SK-N-SH treated with all-trans-retinoic acid at 6 μM for 48 hours (cell line): ENCODE results near the gene NAPSA.

Experiments
- ATAC-seq: fragments of 200-7000 bp; cut with Tn5 transposase; 3 replicates; pipeline ENCODE4 v1.9.1; 2020; ENCODE audit warnings: mild to moderate bottlenecking, moderate library complexity
- ARNTL ChIP-seq: fragments of 450-650 bp; formaldehyde crosslinking; IDR thresholded peaks from 2 replicates; pipeline ENCODE4 v1.5.0; 2020; ENCODE audit warnings: low read depth, mild to moderate bottlenecking, moderate library complexity, borderline replicate concordance
- BACH2 ChIP-seq: fragments of 250-450 bp; sonication (Bioruptor Pico); IDR thresholded peaks from 2 replicates; pipeline ENCODE4 v1.9.0; 2021; ENCODE audit warnings: mild to moderate bottlenecking, borderline replicate concordance
- CSDC2 ChIP-seq: fragments of 250-450 bp; sonication (Bioruptor Pico); IDR thresholded peaks from 2 replicates; pipeline ENCODE4 v1.5.0; 2020; ENCODE audit warnings: mild to moderate bottlenecking, moderate library complexity
- ESRRG ChIP-seq: fragments of 250-450 bp; sonication (Bioruptor Pico); IDR thresholded peaks from 2 replicates; pipeline ENCODE4 v1.6.1; 2021; ENCODE audit warnings: mild to moderate bottlenecking
- GLIS3 ChIP-seq: fragments of 250-450 bp; sonication (Bioruptor Pico); IDR thresholded peaks from 2 replicates; pipeline ENCODE4 v1.5.0; 2020; ENCODE audit warnings: mild to moderate bottlenecking, moderate library complexity
- ISL1 ChIP-seq: fragments of 250-450 bp; sonication (Bioruptor Pico); IDR thresholded peaks from 2 replicates; pipeline ENCODE4 v2.1.2; 2022; ENCODE audit warnings: mild to moderate bottlenecking, moderate library complexity
- OSR1 ChIP-seq: fragments of 250-450 bp; sonication (Bioruptor Pico); IDR thresholded peaks from 2 replicates; pipeline ENCODE4 v1.8.0; 2022; ENCODE audit warnings: moderate library complexity, mild to moderate bottlenecking, inconsistent platforms
- PATZ1 ChIP-seq: fragments of 250-450 bp; sonication (Bioruptor Pico); IDR thresholded peaks from 2 replicates; pipeline ENCODE4 v1.8.0; 2020; ENCODE audit warnings: mild to moderate bottlenecking, moderate library complexity, borderline replicate concordance
- PPARA ChIP-seq: fragments of 250-450 bp; sonication (Bioruptor Pico); IDR thresholded peaks from 2 replicates; pipeline ENCODE4 v1.5.0; 2020; ENCODE audit warnings: mild to moderate bottlenecking, borderline replicate concordance
- RARB ChIP-seq: fragments of 250-450 bp; sonication (Bioruptor Pico); IDR thresholded peaks from 2 replicates; pipeline ENCODE4 v1.8.0; 2021; ENCODE audit warnings: mild to moderate bottlenecking, moderate library complexity
- SNAI2 ChIP-seq: fragments of 250-450 bp; sonication (Bioruptor Pico); IDR thresholded peaks from 2 replicates; pipeline ENCODE4 v1.5.0; 2020; ENCODE audit warnings: mild to moderate bottlenecking, moderate library complexity
- TCF4 ChIP-seq: fragments of 250-450 bp; sonication (Bioruptor Pico); IDR thresholded peaks from 2 replicates; pipeline ENCODE4 v1.8.0; 2021; ENCODE audit warnings: mild to moderate bottlenecking, moderate library complexity, borderline replicate concordance
- TOX ChIP-seq: fragments of 250-450 bp; sonication (Bioruptor Pico); IDR thresholded peaks from 2 replicates; pipeline ENCODE4 v1.8.0; 2021; ENCODE audit warnings: mild to moderate bottlenecking, moderate library complexity, borderline replicate concordance
- ZC3H10 ChIP-seq: fragments of 250-450 bp; sonication (Bioruptor Pico); IDR thresholded peaks from 2 replicates; pipeline ENCODE4 v1.5.1; 2021; ENCODE audit warnings: mild to moderate bottlenecking, moderate library complexity
- ZFP3 ChIP-seq: fragments of 250-450 bp; sonication (Bioruptor Pico); IDR thresholded peaks from 2 replicates; pipeline ENCODE4 v1.5.0; 2020; ENCODE audit warnings: mild to moderate bottlenecking, moderate library complexity
- ZNF565 ChIP-seq: fragments of 450-650 bp; formaldehyde crosslinking; conservative IDR thresholded peaks from 2 replicates; pipeline ENCODE4 v1.5.0; 2020; ENCODE audit warnings: low read depth, mild to moderate bottlenecking, moderate library complexity
- ZNF70 ChIP-seq: fragments of 450-650 bp; formaldehyde crosslinking; IDR thresholded peaks from 2 replicates; pipeline ENCODE4 v1.5.0; 2020; ENCODE audit warnings: mild to moderate bottlenecking, moderate library complexity
- ZNF8 ChIP-seq: fragments of 450-650 bp; formaldehyde crosslinking; IDR thresholded peaks from 2 replicates; pipeline ENCODE4 v1.5.0; 2020; ENCODE audit warnings: mild to moderate bottlenecking, moderate library complexity
- TF ChIP-seq, protein P1 (sequence below): fragments of 250-450 bp; sonication (Bioruptor Pico); IDR thresholded peaks from 2 replicates; pipeline ENCODE4 v1.5.1; 2021; ENCODE audit warnings: mild to moderate bottlenecking, moderate library complexity
- TF ChIP-seq, protein P2 (sequence below): fragments of 250-450 bp; sonication (Bioruptor Pico); IDR thresholded peaks from 2 replicates; pipeline ENCODE4 v1.5.0; 2020; ENCODE audit warnings: mild to moderate bottlenecking, moderate library complexity
- TF ChIP-seq, protein P3 (sequence below): fragments of 250-450 bp; sonication (Bioruptor Pico); IDR thresholded peaks from 2 replicates; pipeline ENCODE4 v1.8.0; 2021; ENCODE audit warnings: low read depth, mild to moderate bottlenecking, moderate library complexity, borderline replicate concordance

NAPSA gene

GRCh38 chr19:50318438-50318837, 47.0 kb downstream of the NAPSA start:
- no peak for TF ChIP-seq PATZ1 (CRISPR knock-in tag)
- no peak for ATAC-seq

DNA sequence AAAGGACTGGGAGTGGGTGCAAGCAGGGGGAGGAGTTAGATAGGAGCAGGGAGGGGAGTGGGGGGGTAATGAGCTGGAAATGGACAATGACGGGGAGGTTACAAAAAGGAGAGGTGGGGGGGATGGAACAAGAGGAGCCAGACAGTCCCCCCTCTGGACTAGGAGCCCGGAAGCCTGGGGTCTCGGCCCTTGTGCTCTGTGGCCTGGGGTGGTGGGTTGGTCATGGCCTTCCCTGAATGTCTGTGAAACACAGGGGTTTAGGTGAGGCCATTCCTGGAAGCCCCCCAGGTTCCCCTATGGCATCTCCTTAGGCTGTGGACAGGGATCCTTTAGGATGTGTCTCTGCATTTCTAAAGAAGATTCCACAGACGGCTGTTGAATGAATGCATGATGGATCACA, 48.3 kb downstream of the NAPSA start:
- TF ChIP-seq ZFP3 (CRISPR knock-in tag) (no peak), TCF4 (CRISPR knock-in tag) (no peak), ZNF565 (CRISPR knock-in tag) (no peak), TOX (CRISPR knock-in tag) (no peak), PPARA (no peak), GLIS3 (CRISPR knock-in tag) (no peak), BACH2 (no peak), ARNTL (CRISPR knock-in tag) (no peak), ESRRG (no peak), OSR1 (CRISPR knock-in tag) (no peak), SNAI2 (CRISPR knock-in tag) (no peak), ZNF70 (CRISPR knock-in tag) (no peak), RARB (no peak), ZNF8 (CRISPR knock-in tag) (no peak), CSDC2 (CRISPR knock-in tag) (no peak), ZC3H10 (CRISPR knock-in tag) (no peak), ISL1 (CRISPR knock-in tag) (no peak)
- TF ChIP-seq, protein P1, sequence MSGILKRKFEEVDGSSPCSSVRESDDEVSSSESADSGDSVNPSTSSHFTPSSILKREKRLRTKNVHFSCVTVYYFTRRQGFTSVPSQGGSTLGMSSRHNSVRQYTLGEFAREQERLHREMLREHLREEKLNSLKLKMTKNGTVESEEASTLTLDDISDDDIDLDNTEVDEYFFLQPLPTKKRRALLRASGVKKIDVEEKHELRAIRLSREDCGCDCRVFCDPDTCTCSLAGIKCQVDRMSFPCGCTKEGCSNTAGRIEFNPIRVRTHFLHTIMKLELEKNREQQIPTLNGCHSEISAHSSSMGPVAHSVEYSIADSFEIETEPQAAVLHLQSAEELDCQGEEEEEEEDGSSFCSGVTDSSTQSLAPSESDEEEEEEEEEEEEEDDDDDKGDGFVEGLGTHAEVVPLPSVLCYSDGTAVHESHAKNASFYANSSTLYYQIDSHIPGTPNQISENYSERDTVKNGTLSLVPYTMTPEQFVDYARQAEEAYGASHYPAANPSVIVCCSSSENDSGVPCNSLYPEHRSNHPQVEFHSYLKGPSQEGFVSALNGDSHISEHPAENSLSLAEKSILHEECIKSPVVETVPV (CRISPR knock-in tag), result no peak
- TF ChIP-seq, protein P2, sequence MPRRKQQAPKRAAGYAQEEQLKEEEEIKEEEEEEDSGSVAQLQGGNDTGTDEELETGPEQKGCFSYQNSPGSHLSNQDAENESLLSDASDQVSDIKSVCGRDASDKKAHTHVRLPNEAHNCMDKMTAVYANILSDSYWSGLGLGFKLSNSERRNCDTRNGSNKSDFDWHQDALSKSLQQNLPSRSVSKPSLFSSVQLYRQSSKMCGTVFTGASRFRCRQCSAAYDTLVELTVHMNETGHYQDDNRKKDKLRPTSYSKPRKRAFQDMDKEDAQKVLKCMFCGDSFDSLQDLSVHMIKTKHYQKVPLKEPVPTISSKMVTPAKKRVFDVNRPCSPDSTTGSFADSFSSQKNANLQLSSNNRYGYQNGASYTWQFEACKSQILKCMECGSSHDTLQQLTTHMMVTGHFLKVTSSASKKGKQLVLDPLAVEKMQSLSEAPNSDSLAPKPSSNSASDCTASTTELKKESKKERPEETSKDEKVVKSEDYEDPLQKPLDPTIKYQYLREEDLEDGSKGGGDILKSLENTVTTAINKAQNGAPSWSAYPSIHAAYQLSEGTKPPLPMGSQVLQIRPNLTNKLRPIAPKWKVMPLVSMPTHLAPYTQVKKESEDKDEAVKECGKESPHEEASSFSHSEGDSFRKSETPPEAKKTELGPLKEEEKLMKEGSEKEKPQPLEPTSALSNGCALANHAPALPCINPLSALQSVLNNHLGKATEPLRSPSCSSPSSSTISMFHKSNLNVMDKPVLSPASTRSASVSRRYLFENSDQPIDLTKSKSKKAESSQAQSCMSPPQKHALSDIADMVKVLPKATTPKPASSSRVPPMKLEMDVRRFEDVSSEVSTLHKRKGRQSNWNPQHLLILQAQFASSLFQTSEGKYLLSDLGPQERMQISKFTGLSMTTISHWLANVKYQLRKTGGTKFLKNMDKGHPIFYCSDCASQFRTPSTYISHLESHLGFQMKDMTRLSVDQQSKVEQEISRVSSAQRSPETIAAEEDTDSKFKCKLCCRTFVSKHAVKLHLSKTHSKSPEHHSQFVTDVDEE (CRISPR knock-in tag), result no peak
- TF ChIP-seq, protein P3, sequence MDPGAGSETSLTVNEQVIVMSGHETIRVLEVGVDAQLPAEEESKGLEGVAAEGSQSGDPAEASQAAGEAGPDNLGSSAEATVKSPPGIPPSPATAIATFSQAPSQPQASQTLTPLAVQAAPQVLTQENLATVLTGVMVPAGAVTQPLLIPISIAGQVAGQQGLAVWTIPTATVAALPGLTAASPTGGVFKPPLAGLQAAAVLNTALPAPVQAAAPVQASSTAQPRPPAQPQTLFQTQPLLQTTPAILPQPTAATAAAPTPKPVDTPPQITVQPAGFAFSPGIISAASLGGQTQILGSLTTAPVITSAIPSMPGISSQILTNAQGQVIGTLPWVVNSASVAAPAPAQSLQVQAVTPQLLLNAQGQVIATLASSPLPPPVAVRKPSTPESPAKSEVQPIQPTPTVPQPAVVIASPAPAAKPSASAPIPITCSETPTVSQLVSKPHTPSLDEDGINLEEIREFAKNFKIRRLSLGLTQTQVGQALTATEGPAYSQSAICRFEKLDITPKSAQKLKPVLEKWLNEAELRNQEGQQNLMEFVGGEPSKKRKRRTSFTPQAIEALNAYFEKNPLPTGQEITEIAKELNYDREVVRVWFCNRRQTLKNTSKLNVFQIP (CRISPR knock-in tag), result no peak
- TF ChIP-seq, all 23 proteins: peak for 0
- no peak for ATAC-seq

- ATAC-seq, result peak; percentile 67
- TF ChIP-seq PATZ1 (CRISPR knock-in tag), result no peak
- TF ChIP-seq ZNF565 (CRISPR knock-in tag), result no peak
- no peak for TF ChIP-seq TCF4 (CRISPR knock-in tag)
- no peak for TF ChIP-seq BACH2
- no peak for TF ChIP-seq GLIS3 (CRISPR knock-in tag)
Observed at GRCh38 chr19:50315773-50316448, 49.5 kb downstream of the NAPSA start.
